Heart right ventricle (tissue), 16 donors: ENCODE data around the gene RUNX1. TPM values are rescaled to one million over a fixed set of nuclear protein-coding genes. Genes with fewer than 3 reads are reported as not detected.

Experiments used
- ATAC-seq, 8 donors: fragments of 200-7000 bp; cut with Tn5 transposase; one replicate each; pipeline ENCODE4 v1.9.1; 2020; ENCODE audit warnings: mild to moderate bottlenecking in 8 of 8, moderate library complexity in 8 of 8, moderate number of reproducible peaks in 1 of 8
- DNase-seq, 2 donors: peaks; one replicate each; pipeline ENCODE4 v3.0.0-alpha.2; 2020
- H3K27ac ChIP-seq, 10 donors: fragments of 200-600 bp; sonication (generic) in 2 of 10; one replicate each; pipeline versions ENCODE4 v1.5.0 to v1.8.0; 2020 to 2022; ENCODE audit warnings: mild to moderate bottlenecking in 3 of 10
- H3K27me3 ChIP-seq, 7 donors: fragments of 200-600 bp; one replicate each; pipeline ENCODE4 v1.8.0; 2021 to 2022; ENCODE audit warnings: mild to moderate bottlenecking in 2 of 7
- H3K36me3 ChIP-seq, 9 donors: fragments of 200-600 bp; sonication (generic) in 1 of 9; one replicate each; pipeline versions ENCODE4 v1.5.0 to v1.8.0; 2020 to 2022; ENCODE audit warnings: mild to moderate bottlenecking in 2 of 9
- H3K4me1 ChIP-seq, 9 donors: fragments of 200-600 bp; sonication (generic) in 1 of 9; one replicate each; pipeline versions ENCODE4 v1.5.0 to v1.8.0; 2020 to 2022; ENCODE audit warnings: mild to moderate bottlenecking in 4 of 9
- H3K4me3 ChIP-seq, 10 donors: fragments of 200-600 bp; sonication (generic) in 2 of 10; one replicate each; pipeline versions ENCODE4 v1.5.0 to v1.8.0; 2020 to 2022; ENCODE audit warnings: mild to moderate bottlenecking in 7 of 10, moderate library complexity in 2 of 10
- H3K9me3 ChIP-seq, 11 donors: fragments of 200-600 bp in 10 of 11; sonication (generic) in 2 of 11; one replicate each; pipeline versions ENCODE4 v1.5.0 to v1.8.0; 2013 to 2022; ENCODE audit warnings: mild to moderate bottlenecking in 2 of 11, control low read depth in 1 of 11, moderate library complexity in 1 of 11
- CTCF ChIP-seq, 9 donors: fragments of 200-600 bp; sonication (generic) in 2 of 9; IDR thresholded peaks; one replicate each; pipeline versions ENCODE4 v1.5.0 to v1.8.0; 2021 to 2022; ENCODE audit warnings: antibody characterized with exemption in 9 of 9, mild to moderate bottlenecking in 5 of 9, moderate library complexity in 1 of 9
- WGBS, 2 donors: extraction: QIAGEN DNeasy Blood & Tissue Kit; methylation state at CpG; one replicate each; pipeline ENCODE4 v1.1.7; 2013; ENCODE audit warnings: inconsistent platforms in 1 of 2; 5-methylcytosine and 5-hydroxymethylcytosine counted together
- intact Hi-C, 10 donors: fragments of 100-400 bp; cut with DNase I; formaldehyde crosslinking; loops; one replicate each; pipeline versions ENCODE4 v1.11.1 to v1.14.2; 2022
- polyA plus RNA-seq, 2 donors: library from polyadenylated mRNA; stranded (reverse); fragments of 200-250 nt; gene quantifications; one replicate each; pipeline ENCODE4 v1.2.3, GENCODE V29; 2013
- total RNA-seq, 10 donors: library from RNA; stranded (reverse); fragmentation: NEBNext Ultra II Directional in 3 of 10; extraction: Animal tissue kit (Norgen Biotek cat#: 25700) in 3 of 10; gene quantifications; one replicate each; pipeline versions ENCODE4 v1.2.1 to v1.2.4, GENCODE V29; 2021 to 2023
- donor health status: Arrhythmogenic right ventricular cardiomyopathy.
- donor health status: ischemic (EF 13 %, LVEDD 7.1; RV severe dilation, severe dysfunction).
- donor health status: healthy with polysubstance abuse.
- donor health status: DM: no; HTN: yes; CAD: no.
- donor health status: DM: no; HTN: no; CAD: no.
- donor health status: ischemic (EF 25% LVEDD 6.9; RV normal size, moderate dysfunction).
- donor health status: ischemic (EF 25% LVEDD 5.7; RV mildly dilated, moderate dysfunction).
- donor health status: healthy.
- donor health status: DM: yes; HTN: yes; CAD: no.
- donor health status: Ischemic cardiomyopathy.
- donor health status: ischemic (EF 35%, LVEDD 5.7; RV mildly dilated, moderate dysfunction).
- donor health status: nonischemic (EF 11% LVEDD 7.7; RV severe dilation, severe dysfunction).
- donor health status: DM: yes; HTN: yes; CAD: no.
- donor health status: PGD.
- donor health status: ischemic (EF 29% LVEDD 5.4; RV normal size, mild dysfunction).
- donor health status: nonischemic (EF 23%, LVEDD 6.1; RV moderate dilation, normal function).

Gene RUNX1
- total and polyA plus RNA-seq, 12 donors: 0.88 to 29.3 (median 3.5) TPM

DNA sequence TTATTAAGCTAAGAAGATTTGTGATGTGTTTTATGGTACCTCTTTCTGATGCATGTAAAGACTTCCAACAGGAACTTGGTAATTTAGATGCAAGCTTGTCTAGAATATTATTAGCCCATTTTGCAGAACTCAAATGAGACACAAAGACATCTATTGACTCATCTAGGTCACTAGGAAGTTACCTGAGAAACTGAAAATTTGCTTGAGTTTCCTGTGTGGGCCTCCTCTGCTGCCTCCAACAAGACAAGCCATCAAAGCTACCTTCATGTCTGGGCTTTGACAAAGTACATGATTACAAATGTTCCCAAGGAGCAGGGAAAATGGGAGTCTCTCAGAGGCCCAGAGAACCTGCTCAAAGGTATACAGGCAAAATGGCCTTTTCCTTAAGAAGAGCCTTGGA lies 5.6 kb downstream of the RUNX1 start:
- DNase-seq: no peak
- H3K9me3 ChIP-seq: no peaks in the 10 kb centered on the region
- no peak overlapping the region for H3K4me3 ChIP-seq
- H3K27ac ChIP-seq: peak overlapping the region in 1 of 10 donors; percentile 86
- peaks cover 0 to 88% (median 0%) of the 10 kb centered on the region in 9 donors for H3K4me1 ChIP-seq
- ATAC-seq: no peak
- no peak for TF ChIP-seq CTCF (IDR thresholded peaks at IDR 0.05)
- peaks cover 0 to 34% (median 13%) of the 10 kb centered on the region in 7 donors for H3K27me3 ChIP-seq
- intact Hi-C loops: loop anchor here in 4 of 10 donors (5.0 to 10.0 kb wide), 3 partner anchors 351 to 1066 kb away; no protein-coding TSS in a partner anchor
- no peaks in the 10 kb centered on the region for H3K36me3 ChIP-seq

DNA sequence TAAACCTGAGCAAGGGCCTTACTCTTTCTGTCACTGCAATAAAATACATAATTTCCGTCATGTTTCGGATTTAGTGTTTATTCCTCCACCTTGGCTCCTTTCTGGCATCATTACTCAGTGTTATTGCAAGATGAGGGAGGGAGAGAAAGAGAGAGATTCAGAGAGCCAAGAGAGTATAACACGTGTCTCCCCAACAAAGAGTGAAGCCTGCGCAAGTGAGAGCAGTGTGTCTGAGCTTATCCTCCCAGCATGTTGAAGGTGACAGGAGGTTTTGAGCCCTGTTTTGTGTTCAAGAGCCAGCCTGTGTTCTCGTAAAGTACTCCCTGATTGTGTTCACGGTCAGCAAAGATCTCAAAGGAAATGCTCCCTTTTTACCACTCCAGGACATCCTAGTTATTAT lies 6.3 kb downstream of the RUNX1 start:
- Histone ChIP-seq H3K27ac (peak overlapping the region in 1 of 10 donors; percentile 86), H3K27me3 (peaks cover 0 to 26% (median 8%) of the 10 kb centered on the region in 7 donors), H3K36me3 (no peaks in the 10 kb centered on the region), H3K9me3 (no peaks in the 10 kb centered on the region), H3K4me1 (peaks cover 0 to 86% (median 0%) of the 10 kb centered on the region in 9 donors), H3K4me3 (no peak overlapping the region)
- DNase-seq: no peak
- 83 to 85% methylated on average over 6 of the region's 6 CpGs for WGBS, 2 donors
- no peak for ATAC-seq
- intact Hi-C loops: loop anchor here in 4 of 10 donors (5.0 to 10.0 kb wide), 3 partner anchors 352 to 1066 kb away; no protein-coding TSS in a partner anchor
- no peak for TF ChIP-seq CTCF (IDR thresholded peaks at IDR 0.05)

- DNase-seq: no peak
- Histone ChIP-seq H3K27me3 (peaks cover 0 to 24% (median 8%) of the 10 kb centered on the region in 7 donors), H3K27ac (peak overlapping the region in 1 of 10 donors; percentile 86), H3K36me3 (no peaks in the 10 kb centered on the region), H3K4me3 (no peak overlapping the region), H3K4me1 (peaks cover 0 to 88% (median 0%) of the 10 kb centered on the region in 9 donors), H3K9me3 (no peaks in the 10 kb centered on the region)
- intact Hi-C loops: loop anchor here in 4 of 10 donors (5.0 to 10.0 kb wide), 3 partner anchors 353 to 1065 kb away; no protein-coding TSS in a partner anchor
- 85% methylated on average over 4 of the region's 4 CpGs for WGBS, 2 donors
- ATAC-seq: no peak
- TF ChIP-seq CTCF (IDR thresholded peaks at IDR 0.05): no peak
Observed at GRCh38 chr21:35041881-35042280, 7.2 kb downstream of the RUNX1 start.

DNA sequence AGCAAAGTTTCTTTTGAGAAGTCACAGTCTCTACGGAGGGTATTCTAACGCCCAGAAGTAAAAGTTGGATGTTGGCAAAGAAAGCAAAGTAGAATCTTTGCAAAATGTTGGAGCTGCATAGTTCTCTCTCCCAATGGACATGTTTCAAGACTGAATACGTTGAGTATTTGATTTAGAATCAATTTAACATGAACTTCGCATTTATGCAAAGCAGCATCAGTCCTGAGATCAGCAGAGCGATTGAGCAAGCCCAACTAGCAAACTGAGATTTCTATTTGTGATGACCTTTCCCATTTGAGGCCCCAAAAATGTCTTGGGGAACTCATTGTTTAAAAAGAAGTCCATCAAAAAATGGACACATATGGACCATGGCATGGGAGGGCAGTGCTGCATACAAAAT lies 8.0 kb downstream of the RUNX1 start:
- Histone ChIP-seq H3K4me1 (peaks cover 0 to 80% (median 0%) of the 10 kb centered on the region in 9 donors), H3K9me3 (no peaks in the 10 kb centered on the region), H3K27ac (peak overlapping the region in 1 of 10 donors; percentile 86), H3K27me3 (peaks cover 0 to 25% (median 3%) of the 10 kb centered on the region in 7 donors), H3K4me3 (peak overlapping the region in 1 of 10 donors; percentile 2), H3K36me3 (peaks cover 0 to 2% (median 0%) of the 10 kb centered on the region in 9 donors)
- intact Hi-C loops: loop anchor here in 4 of 10 donors (5.0 to 10.0 kb wide), 3 partner anchors 354 to 1064 kb away; no protein-coding TSS in a partner anchor
- DNase-seq (no peak), ATAC-seq (no peak)
- WGBS, 2 donors: 86 to 89% methylated on average over 5 of the region's 5 CpGs
- no peak for TF ChIP-seq CTCF (IDR thresholded peaks at IDR 0.05)
